ENCODE measurements around the gene NAALADL1. TPM values are rescaled to one million over a fixed set of nuclear protein-coding genes. Genes with fewer than 3 reads are reported as not detected.

NAALADL1 gene
- total RNA-seq, 2 donors from 2014 or later, result 11.2 to 12.6 TPM

DNA sequence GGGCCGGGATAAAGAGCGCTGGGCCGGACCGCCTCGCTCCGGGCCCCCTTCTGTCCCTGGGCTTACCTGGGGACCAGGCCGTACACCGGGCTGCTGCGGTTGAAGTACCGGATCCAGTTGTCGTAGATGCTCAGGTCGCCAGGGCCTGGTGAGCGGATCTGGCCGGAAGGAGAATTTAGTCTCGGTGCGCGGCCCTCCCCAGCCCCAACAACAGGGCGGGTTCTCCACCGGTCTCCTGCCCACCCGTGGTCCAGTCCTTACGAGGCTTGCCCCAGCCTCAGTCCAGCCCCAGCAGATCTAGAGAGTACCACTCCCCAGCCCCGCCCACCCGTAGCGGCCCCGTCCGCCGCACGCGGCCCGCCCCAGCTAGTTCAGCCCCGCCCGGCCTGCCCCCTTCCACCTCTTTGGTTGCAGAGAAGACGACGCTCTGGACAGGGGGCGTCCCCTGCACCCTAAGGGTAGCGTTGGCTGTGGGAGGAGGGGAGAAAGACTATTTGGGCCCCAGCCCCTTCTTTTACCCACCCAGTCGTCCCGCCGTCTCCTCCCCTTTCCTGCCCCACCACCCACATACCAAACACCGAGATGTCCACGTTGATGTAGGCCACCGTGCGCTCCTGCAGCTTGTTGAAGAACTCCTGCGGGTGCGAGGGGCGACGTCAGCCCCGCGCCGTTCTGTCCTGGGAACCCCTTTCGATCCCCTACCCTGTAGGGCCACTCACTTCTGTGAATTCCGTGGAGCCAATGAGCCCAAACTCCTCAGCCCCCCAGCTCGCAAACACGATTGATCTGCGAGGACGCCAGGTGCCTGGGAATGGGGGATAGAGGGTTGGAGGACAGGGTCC, 10.6 kb downstream of the NAALADL1 start:
- no peaks in the 10 kb centered on the region for H3K27me3 Mint-ChIP-seq

DNA sequence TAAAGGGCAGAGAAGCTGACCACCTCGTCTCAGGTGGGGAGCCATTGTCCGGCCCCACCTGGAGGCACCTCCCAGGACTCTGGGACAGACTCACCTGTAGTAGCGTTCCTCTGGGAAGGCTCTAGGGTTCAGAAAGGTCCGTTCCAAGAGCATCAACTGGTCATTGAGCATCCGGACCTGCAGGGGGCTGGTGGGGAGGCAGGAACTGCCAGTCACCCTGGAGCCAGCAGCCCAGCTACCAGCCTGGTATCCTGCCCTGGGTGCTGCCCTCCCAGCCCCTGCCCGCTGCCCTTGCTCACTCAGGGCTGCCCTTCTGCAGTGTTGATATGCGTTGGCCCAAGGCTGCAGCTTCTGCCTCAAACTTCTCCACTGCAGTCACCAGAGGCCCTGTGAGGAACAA, 12.6 kb downstream of the NAALADL1 start:
- H3K9me3 Mint-ChIP-seq, result no peaks in the 10 kb centered on the region
- no peaks in the 10 kb centered on the region for H3K27me3 Mint-ChIP-seq
- H3K4me3 Mint-ChIP-seq, result no peak overlapping the region
- peaks cover 12% of the 10 kb centered on the region for H3K36me3 Mint-ChIP-seq (ENCODE audit: low read depth)
- no peak for ATAC-seq (replicated peaks)
- H3K27ac Mint-ChIP-seq, result no peak overlapping the region
- H3K4me1 Mint-ChIP-seq, result peaks cover 11% of the 10 kb centered on the region

More for the DNA sequence above, 10.6 kb downstream of the NAALADL1 start:
- Mint-ChIP-seq H3K27ac (peak overlapping the region; percentile 7), H3K4me3 (peak overlapping the region; percentile 69), H3K36me3 (ENCODE audit: low read depth) (peaks cover 12% of the 10 kb centered on the region), H3K4me1 (peaks cover 11% of the 10 kb centered on the region), H3K9me3 (no peaks in the 10 kb centered on the region)
- peak; percentile 76 for ATAC-seq (replicated peaks)

DNA sequence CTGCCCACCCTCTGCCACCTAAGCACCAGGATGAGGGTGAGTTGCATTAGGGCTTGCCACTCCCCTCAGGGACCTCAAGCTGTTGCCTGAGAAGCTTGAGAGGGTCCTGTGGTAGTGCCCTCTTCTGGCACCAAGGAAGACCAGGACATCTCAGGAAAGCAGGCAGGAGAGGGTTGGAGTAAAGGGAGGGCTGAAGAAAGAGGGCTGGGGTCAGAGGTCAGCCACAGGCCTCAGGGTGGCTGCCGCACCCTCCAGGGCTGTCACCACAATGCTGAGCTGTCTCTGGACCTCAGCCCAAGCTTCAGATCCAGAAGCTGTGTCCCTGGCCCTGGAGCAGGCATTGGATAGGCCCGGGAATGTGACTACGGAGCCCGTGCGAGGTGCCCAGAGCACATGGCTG, 13.3 kb downstream of the NAALADL1 start:
- Mint-ChIP-seq H3K27me3 (no peaks in the 10 kb centered on the region), H3K4me1 (peaks cover 11% of the 10 kb centered on the region)

DNA sequence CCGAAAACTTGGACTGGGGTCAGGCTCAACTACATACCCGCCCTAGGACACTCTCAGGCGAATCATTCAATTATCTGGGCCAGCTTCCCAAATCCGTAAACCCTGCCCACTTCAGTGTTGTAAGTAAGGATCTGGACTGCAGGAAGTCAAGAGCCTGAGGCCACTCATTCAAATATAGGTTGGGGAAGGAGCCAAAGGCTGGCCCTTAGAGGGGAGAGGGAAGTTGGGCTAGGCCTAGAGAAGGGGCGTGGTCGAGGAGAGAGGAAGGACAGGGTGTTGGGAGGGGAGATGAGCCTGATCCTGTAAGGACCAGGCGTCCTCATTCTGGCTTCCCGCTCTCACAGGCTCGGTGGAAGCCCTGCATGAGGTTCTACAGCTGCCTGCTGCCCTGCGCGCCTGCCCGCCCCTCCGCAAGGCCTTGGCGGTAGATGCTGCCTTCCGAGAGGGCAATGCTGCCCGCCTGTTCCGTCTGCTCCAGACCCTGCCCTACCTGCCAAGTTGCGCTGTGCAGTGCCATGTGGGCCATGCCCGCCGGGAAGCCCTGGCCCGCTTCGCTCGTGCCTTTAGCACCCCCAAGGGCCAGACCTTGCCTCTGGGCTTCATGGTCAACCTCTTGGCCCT, 14.4 kb downstream of the NAALADL1 start:
- ATAC-seq (replicated peaks), result no peak
- Mint-ChIP-seq H3K4me1 (peaks cover 11% of the 10 kb centered on the region), H3K27ac (peak overlapping the region; percentile 63), H3K4me3 (no peak overlapping the region), H3K9me3 (no peaks in the 10 kb centered on the region), H3K27me3 (no peaks in the 10 kb centered on the region), H3K36me3 (ENCODE audit: low read depth) (peaks cover 12% of the 10 kb centered on the region)

More for the DNA sequence above, 13.3 kb downstream of the NAALADL1 start:
- H3K4me3 Mint-ChIP-seq, result no peak overlapping the region
- ATAC-seq (replicated peaks), result no peak
- H3K9me3 Mint-ChIP-seq, result no peaks in the 10 kb centered on the region
- H3K27ac Mint-ChIP-seq, result no peak overlapping the region
- H3K36me3 Mint-ChIP-seq (ENCODE audit: low read depth), result peaks cover 12% of the 10 kb centered on the region

DNA sequence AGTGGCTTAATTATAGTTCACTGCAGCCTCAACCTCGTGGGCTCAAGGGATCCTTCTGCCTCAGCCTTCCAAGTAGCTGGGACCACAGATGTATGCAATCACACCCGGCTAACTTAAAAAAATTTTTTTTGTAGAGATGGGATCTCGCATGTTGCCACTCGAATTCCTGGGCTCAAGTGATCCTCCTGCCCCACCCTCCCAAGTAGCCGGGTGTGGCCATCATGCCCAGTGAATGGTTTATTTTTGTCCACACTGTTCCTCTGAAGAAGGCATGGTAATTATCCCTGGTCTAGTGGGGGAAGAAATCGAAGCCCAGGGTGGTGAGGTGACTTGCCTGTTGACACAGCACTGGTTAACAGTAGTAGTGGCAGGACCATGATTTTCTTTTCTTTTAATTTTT, 15.5 kb downstream of the NAALADL1 start:
- peak overlapping the region; percentile 76 for H3K4me3 Mint-ChIP-seq
- H3K9me3 Mint-ChIP-seq, result no peaks in the 10 kb centered on the region
- peaks cover 11% of the 10 kb centered on the region for H3K4me1 Mint-ChIP-seq
- no peak for ATAC-seq (replicated peaks)
- H3K36me3 Mint-ChIP-seq (ENCODE audit: low read depth), result peaks cover 17% of the 10 kb centered on the region
- no peaks in the 10 kb centered on the region for H3K27me3 Mint-ChIP-seq
- no peak overlapping the region for H3K27ac Mint-ChIP-seq

DNA sequence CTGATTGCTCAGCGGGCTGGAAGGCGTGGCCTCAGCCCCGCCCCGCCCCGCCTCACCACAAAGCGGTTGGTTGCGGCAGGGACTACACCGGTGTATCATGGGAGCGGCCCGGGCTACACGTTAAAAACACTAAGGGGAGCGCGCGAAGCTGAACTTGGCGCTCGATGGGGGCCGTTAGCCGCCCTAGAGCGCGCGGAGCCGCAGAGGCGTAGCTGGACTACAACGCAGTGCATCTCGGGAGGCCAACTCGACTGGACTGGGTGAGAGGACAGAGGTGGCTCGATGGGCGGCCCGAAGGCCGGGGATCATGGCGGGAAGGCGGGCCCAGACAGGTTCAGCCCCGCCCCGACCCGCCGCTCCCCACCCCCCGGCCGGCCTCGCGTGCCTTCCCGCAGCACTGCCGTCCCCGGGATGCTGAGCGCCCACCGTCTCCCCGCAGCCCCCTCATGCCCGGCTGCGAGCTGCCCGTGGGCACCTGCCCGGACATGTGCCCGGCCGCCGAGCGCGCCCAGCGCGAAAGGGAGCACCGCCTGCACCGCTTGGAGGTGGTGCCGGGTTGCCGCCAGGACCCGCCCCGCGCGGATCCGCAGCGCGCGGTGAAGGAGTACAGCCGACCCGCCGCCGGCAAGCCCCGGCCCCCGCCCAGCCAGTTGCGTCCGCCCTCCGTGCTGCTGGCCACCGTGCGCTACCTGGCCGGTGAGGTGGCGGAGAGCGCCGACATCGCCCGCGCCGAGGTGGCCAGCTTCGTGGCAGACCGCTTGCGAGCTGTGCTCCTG, 17.3 kb downstream of the NAALADL1 start, which contains the start of gene SAC3D1:
SAC3D1 (plus strand) TSS at position 364 of the 776 bp plus-strand sequence; CDS start at position 447, 83 bp downstream.
- peak; percentile 94 for ATAC-seq (replicated peaks)
- Mint-ChIP-seq H3K9me3 (no peaks in the 10 kb centered on the region), H3K27me3 (no peaks in the 10 kb centered on the region), H3K36me3 (ENCODE audit: low read depth) (peaks cover 23% of the 10 kb centered on the region), H3K4me1 (peaks cover 6% of the 10 kb centered on the region), H3K4me3 (peak within 1 kb of the TSS; percentile 89), H3K27ac (peak within 1 kb of the TSS; percentile 93)

DNA sequence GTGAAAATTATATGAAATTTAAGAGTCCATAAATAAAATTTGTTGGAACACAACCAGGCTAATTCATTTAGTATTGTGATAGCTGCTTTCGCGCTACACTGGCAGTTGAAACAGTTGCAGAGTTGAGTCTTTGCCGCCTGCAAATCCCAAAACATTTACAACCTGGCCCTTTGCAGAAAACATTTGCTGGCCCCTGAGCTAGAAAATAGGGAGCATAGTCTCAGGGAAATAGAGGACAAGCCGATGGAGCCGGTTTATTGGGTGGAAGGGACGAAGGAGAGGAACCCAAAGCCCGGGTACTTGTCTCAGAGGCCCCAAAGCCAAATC, 17.9 kb downstream of the NAALADL1 start:
- H3K27ac Mint-ChIP-seq, result peak overlapping the region; percentile 93
- peaks cover 6% of the 10 kb centered on the region for H3K4me1 Mint-ChIP-seq
- H3K36me3 Mint-ChIP-seq (ENCODE audit: low read depth), result peaks cover 23% of the 10 kb centered on the region
- H3K4me3 Mint-ChIP-seq, result peak overlapping the region; percentile 89
- ATAC-seq (replicated peaks), result no peak
- H3K27me3 Mint-ChIP-seq, result no peaks in the 10 kb centered on the region
- H3K9me3 Mint-ChIP-seq, result no peaks in the 10 kb centered on the region

DNA sequence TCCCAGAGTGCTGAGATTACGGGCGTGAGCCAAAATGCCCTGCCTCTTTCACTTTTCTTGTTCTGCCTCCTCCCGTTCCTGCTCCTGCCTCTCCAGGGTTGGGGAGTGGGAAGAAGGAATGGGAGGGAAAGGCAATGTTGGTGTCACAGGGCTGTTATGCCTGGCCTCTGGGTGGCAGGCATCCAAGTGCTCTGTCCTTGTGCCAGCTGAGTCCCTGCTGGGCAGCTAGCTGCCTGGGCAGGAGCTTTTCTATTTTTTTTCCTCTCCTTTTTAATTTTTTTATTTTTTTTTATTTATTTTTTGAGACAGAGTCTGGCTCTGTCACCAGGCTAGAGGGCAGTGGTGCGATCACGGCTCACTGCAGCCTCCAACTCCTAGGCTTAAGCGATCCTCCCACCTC, 21.4 kb downstream of the NAALADL1 start:
- Mint-ChIP-seq H3K4me1 (no peaks in the 10 kb centered on the region), H3K27ac (no peak overlapping the region), H3K4me3 (no peak overlapping the region), H3K9me3 (no peaks in the 10 kb centered on the region), H3K27me3 (no peaks in the 10 kb centered on the region), H3K36me3 (ENCODE audit: low read depth) (peaks cover 19% of the 10 kb centered on the region)
- ATAC-seq (replicated peaks), result no peak

DNA sequence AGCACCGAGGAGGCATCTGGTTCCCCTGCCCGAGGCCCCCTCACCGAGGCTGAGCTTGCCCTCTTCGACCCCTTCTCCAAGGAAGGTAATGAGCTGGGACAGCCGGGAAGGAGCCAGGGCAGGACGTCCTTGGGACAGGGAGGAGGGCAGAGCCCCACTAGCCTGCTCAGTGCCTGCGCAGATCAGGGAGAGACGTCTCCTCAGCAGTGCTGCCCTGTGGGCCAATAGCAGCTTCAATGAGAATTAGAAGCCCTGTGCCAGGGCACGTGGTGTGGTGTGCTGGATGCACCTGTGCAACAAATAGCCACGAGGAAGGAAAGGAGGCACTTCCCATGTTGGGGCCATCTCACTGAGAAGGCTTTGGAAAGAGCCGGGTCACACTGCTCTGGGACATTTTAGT, 22.8 kb downstream of the NAALADL1 start:
- H3K27me3 Mint-ChIP-seq, result no peaks in the 10 kb centered on the region
- no peak overlapping the region for H3K27ac Mint-ChIP-seq
- no peaks in the 10 kb centered on the region for H3K4me1 Mint-ChIP-seq
- peaks cover 19% of the 10 kb centered on the region for H3K36me3 Mint-ChIP-seq (ENCODE audit: low read depth)
- H3K4me3 Mint-ChIP-seq, result no peak overlapping the region
- no peaks in the 10 kb centered on the region for H3K9me3 Mint-ChIP-seq
- ATAC-seq (replicated peaks), result no peak

DNA sequence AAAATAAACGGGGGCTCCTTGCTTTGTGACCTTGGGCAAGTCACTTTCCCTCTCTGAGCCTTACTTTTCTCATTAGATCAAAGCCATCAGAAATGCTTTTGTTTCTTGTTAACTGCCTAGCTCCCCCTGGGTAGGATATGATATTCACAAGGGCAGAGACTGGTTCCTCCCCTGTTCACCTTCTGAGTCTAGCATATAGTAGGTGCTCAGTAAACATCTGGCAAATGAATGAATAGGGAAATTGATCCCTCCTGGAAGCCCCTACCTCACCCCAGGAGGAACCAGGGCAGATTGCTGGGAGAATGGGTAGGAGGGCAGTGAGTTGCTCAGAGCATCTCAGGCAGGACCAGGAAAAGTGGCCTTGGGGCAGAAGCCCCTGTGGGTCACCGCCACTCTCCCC, 23.9 kb downstream of the NAALADL1 start:
- ATAC-seq (replicated peaks), result no peak
- Mint-ChIP-seq H3K4me3 (no peak overlapping the region), H3K27ac (no peak overlapping the region)

DNA sequence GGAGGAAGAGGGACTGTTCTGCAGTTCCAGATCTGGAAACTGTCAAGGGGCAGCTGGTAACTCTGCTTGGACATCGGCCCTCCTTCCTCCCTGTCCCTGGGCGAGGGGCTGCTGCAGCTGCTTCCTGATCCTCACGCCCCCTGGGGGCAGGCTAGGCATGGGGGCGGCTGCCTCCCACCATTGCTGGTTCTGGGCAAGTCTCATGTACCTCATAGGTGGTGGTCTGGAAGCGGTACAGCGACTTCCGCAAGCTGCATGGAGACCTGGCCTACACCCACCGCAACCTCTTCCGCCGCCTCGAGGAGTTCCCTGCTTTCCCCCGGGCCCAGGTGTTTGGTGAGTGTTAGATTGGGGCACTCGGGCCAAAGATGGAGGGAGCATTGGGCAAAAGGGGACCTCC, 26.1 kb downstream of the NAALADL1 start:
- no peak overlapping the region for H3K27ac Mint-ChIP-seq
- H3K4me3 Mint-ChIP-seq, result no peak overlapping the region
- H3K9me3 Mint-ChIP-seq, result no peaks in the 10 kb centered on the region
- H3K27me3 Mint-ChIP-seq, result no peaks in the 10 kb centered on the region
- H3K4me1 Mint-ChIP-seq, result peaks cover 6% of the 10 kb centered on the region
- peaks cover 8% of the 10 kb centered on the region for H3K36me3 Mint-ChIP-seq (ENCODE audit: low read depth)
- no peak for ATAC-seq (replicated peaks)

More for the DNA sequence above, 23.9 kb downstream of the NAALADL1 start:
- no peaks in the 10 kb centered on the region for H3K4me1 Mint-ChIP-seq
- no peaks in the 10 kb centered on the region for H3K27me3 Mint-ChIP-seq
- H3K36me3 Mint-ChIP-seq (ENCODE audit: low read depth), result peaks cover 19% of the 10 kb centered on the region
- H3K9me3 Mint-ChIP-seq, result no peaks in the 10 kb centered on the region

DNA sequence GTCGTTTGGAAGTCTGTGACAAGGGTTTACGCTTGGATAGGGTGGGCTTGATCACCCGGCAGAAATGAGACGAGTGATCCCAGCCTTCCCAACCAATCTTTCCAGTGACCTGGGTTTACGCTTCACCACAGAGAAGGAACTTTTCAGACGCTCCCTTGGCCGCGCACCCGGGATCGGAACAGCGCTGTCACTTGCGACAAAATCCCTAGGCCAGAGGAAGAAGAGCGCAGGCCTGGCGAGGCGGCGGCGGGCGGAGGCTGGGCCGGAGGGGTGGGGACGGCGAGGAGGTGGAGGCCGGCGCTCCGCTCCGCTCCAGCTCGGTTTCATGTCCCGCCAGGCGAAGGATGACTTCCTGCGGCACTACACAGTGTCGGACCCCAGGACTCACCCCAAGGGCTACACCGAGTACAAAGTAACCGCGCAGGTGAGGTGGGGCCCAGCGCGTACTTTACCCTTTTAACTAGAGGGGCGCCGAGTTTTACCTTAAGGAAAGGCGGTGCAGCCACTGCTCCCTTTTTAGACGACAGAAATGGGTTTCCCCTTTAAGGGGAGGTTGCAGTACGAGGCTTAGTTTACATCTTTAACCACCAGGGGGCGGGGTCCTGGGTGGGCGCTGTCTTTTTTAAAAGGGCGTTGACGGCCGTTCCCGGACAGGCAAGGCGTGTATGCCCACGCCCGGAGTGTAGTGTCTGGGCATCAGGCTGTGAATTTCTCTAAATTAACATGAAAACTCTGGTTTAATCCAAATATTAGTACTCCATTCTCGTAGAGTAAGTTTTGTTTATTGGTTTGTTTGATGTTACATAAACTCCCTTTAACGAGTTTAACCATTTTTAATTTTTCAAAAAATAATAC, 30.9 kb downstream of the NAALADL1 start, which contains the start of gene SNX15:
SNX15 (plus strand) TSS at position 227 of the 855 bp plus-strand sequence; CDS start at position 326, 99 bp downstream.
- H3K9me3 Mint-ChIP-seq, result no peaks in the 10 kb centered on the region
- H3K27ac Mint-ChIP-seq, result peak within 1 kb of the TSS; percentile 92

DNA sequence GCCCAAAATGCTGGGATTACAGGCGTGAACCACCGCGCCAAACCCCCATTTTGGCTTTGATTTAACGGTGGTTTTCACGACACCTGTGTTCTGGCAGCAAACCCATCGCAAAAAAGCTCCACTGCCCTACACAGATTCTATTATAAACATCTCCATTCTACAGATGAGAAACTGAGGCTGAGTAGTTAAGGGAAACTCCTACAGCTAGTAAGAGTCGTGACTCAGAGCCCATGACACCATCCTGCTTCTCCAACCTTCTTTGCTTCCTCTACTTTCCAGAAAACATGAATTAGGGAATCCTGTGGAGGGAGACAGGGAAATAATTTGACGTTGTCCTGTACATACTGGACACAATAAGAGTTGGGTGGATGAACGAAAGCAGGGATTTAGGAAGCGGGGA, 31.5 kb downstream of the NAALADL1 start:
- peak; percentile 53 for ATAC-seq (replicated peaks)
- Mint-ChIP-seq H3K4me1 (peaks cover 11% of the 10 kb centered on the region), H3K27ac (peak overlapping the region; percentile 92), H3K27me3 (no peaks in the 10 kb centered on the region), H3K9me3 (no peaks in the 10 kb centered on the region), H3K4me3 (peak overlapping the region; percentile 92), H3K36me3 (ENCODE audit: low read depth) (no peaks in the 10 kb centered on the region)

More for the DNA sequence above, 30.9 kb downstream of the NAALADL1 start, which contains the start of gene SNX15:
- Mint-ChIP-seq H3K36me3 (ENCODE audit: low read depth) (no peaks in the 10 kb centered on the region), H3K4me1 (peaks cover 11% of the 10 kb centered on the region), H3K4me3 (peak within 1 kb of the TSS; percentile 92), H3K27me3 (no peaks in the 10 kb centered on the region)
- ATAC-seq (replicated peaks), result peak; percentile 95
